GM21423 (cell line): ENCODE results near the gene MCCD1.

ENCODE experiments used
- ATAC-seq: cut with Tn5 transposase; IDR thresholded peaks from one replicate; pipeline ENCODE4 v1.9.1; 2021; ENCODE audit warnings: mild to moderate bottlenecking, moderate library complexity; ENCODE audit not compliant: unreplicated experiment

The MCCD1 gene

DNA sequence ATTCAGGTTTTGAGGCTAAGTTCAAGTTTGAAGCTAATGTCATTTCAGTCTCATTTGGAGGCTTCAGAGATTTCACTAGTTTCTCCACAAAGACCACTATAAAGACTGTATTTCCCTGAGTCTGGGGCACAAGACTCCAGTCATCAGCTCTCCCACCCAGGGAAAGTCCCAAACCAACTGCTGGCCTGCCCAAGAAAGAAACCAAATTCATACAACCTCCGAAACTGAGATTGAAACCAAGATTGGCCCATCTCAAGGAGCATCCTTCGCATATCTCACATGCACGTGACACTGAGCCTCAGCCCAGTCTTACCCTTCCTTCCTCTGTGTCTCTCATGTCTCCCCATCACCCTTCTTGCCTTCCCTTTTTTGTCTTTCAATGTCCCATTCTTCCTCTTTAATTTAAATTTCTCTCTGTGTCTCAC is 39.8 kb downstream of the MCCD1 start:
- peak; percentile 60 for ATAC-seq

GRCh38 chr6:31569861-31570536 is 41.2 kb downstream of the MCCD1 start:
- no peak for ATAC-seq

DNA sequence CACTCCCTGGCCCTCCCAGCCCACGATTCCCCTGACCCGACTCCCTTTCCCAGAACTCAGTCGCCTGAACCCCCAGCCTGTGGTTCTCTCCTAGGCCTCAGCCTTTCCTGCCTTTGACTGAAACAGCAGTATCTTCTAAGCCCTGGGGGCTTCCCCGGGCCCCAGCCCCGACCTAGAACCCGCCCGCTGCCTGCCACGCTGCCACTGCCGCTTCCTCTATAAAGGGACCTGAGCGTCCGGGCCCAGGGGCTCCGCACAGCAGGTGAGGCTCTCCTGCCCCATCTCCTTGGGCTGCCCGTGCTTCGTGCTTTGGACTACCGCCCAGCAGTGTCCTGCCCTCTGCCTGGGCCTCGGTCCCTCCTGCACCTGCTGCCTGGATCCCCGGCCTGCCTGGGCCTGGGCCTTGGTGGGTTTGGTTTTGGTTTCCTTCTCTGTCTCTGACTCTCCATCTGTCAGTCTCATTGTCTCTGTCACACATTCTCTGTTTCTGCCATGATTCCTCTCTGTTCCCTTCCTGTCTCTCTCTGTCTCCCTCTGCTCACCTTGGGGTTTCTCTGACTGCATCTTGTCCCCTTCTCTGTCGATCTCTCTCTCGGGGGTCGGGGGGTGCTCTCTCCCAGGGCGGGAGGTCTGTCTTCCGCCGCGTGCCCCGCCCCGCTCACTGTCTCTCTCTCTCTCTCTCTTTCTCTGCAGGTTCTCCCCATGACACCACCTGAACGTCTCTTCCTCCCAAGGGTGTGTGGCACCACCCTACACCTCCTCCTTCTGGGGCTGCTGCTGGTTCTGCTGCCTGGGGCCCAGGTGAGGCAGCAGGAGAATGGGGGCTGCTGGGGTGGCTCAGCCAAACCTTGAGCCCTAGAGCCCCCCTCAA is 43.5 kb downstream of the MCCD1 start, which contains the start of gene LTA:
LTA (plus strand) TSS at position 249 of the 871 bp plus-strand sequence; CDS start at position 703, 454 bp downstream.
- peak; percentile 36 for ATAC-seq

DNA sequence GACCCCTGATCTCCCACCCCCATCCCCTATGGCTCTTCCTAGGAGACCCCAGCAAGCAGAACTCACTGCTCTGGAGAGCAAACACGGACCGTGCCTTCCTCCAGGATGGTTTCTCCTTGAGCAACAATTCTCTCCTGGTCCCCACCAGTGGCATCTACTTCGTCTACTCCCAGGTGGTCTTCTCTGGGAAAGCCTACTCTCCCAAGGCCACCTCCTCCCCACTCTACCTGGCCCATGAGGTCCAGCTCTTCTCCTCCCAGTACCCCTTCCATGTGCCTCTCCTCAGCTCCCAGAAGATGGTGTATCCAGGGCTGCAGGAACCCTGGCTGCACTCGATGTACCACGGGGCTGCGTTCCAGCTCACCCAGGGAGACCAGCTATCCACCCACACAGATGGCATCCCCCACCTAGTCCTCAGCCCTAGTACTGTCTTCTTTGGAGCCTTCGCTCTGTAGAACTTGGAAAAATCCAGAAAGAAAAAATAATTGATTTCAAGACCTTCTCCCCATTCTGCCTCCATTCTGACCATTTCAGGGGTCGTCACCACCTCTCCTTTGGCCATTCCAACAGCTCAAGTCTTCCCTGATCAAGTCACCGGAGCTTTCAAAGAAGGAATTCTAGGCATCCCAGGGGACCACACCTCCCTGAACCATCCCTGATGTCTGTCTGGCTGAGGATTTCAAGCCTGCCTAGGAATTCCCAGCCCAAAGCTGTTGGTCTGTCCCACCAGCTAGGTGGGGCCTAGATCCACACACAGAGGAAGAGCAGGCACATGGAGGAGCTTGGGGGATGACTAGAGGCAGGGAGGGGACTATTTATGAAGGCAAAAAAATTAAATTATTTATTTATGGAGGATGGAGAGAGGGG is 44.7 kb downstream of the MCCD1 start:
- ATAC-seq, result no peak

GRCh38 chr6:31574106-31575061 is 45.6 kb downstream of the MCCD1 start:
- no peak for ATAC-seq

- ATAC-seq, result no peak
Measured at GRCh38 chr6:31575335-31575901, 46.7 kb downstream of the MCCD1 start, which contains the start of gene TNF. Gene TNF, plus strand, starts transcription at chr6:31575565. Its CDS starts 177 bp downstream, at chr6:31575742.

DNA sequence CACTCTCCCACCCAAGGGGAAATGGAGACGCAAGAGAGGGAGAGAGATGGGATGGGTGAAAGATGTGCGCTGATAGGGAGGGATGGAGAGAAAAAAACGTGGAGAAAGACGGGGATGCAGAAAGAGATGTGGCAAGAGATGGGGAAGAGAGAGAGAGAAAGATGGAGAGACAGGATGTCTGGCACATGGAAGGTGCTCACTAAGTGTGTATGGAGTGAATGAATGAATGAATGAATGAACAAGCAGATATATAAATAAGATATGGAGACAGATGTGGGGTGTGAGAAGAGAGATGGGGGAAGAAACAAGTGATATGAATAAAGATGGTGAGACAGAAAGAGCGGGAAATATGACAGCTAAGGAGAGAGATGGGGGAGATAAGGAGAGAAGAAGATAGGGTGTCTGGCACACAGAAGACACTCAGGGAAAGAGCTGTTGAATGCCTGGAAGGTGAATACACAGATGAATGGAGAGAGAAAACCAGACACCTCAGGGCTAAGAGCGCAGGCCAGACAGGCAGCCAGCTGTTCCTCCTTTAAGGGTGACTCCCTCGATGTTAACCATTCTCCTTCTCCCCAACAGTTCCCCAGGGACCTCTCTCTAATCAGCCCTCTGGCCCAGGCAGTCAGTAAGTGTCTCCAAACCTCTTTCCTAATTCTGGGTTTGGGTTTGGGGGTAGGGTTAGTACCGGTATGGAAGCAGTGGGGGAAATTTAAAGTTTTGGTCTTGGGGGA is 47.4 kb downstream of the MCCD1 start:
- ATAC-seq, result no peak

DNA sequence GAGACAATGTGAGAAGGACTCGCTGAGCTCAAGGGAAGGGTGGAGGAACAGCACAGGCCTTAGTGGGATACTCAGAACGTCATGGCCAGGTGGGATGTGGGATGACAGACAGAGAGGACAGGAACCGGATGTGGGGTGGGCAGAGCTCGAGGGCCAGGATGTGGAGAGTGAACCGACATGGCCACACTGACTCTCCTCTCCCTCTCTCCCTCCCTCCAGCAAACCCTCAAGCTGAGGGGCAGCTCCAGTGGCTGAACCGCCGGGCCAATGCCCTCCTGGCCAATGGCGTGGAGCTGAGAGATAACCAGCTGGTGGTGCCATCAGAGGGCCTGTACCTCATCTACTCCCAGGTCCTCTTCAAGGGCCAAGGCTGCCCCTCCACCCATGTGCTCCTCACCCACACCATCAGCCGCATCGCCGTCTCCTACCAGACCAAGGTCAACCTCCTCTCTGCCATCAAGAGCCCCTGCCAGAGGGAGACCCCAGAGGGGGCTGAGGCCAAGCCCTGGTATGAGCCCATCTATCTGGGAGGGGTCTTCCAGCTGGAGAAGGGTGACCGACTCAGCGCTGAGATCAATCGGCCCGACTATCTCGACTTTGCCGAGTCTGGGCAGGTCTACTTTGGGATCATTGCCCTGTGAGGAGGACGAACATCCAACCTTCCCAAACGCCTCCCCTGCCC is 48.3 kb downstream of the MCCD1 start:
- no peak for ATAC-seq

DNA sequence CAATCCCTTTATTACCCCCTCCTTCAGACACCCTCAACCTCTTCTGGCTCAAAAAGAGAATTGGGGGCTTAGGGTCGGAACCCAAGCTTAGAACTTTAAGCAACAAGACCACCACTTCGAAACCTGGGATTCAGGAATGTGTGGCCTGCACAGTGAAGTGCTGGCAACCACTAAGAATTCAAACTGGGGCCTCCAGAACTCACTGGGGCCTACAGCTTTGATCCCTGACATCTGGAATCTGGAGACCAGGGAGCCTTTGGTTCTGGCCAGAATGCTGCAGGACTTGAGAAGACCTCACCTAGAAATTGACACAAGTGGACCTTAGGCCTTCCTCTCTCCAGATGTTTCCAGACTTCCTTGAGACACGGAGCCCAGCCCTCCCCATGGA is 48.8 kb downstream of the MCCD1 start:
- no peak for ATAC-seq

DNA sequence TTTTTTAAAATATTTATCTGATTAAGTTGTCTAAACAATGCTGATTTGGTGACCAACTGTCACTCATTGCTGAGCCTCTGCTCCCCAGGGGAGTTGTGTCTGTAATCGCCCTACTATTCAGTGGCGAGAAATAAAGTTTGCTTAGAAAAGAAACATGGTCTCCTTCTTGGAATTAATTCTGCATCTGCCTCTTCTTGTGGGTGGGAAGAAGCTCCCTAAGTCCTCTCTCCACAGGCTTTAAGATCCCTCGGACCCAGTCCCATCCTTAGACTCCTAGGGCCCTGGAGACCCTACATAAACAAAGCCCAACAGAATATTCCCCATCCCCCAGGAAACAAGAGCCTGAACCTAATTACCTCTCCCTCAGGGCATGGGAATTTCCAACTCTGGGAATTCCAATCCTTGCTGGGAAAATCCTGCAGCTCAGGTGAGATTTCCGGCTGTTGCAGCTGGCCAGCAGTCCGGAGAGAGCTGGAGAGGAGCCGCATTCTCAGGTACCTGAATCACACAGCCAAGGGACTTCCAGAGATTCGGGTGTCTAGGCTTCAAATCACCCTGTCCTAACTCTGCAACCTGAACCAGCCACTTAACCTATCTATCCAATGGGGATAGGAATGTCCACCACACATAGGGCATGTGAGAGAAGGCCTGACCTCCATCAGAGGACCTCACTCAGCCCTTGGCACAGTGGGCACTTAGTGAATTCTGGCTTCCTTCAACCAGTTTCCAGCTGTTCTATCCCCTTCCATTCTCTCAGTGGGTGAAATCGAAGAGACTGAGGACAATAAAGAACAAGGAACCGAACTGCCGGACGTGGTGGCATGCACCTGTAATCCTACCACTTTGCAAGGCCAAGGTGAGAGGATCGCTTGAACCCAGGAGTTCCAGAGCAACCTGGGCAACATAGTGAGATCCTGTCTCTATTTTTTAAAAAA is 49.7 kb downstream of the MCCD1 start:
- no peak for ATAC-seq

DNA sequence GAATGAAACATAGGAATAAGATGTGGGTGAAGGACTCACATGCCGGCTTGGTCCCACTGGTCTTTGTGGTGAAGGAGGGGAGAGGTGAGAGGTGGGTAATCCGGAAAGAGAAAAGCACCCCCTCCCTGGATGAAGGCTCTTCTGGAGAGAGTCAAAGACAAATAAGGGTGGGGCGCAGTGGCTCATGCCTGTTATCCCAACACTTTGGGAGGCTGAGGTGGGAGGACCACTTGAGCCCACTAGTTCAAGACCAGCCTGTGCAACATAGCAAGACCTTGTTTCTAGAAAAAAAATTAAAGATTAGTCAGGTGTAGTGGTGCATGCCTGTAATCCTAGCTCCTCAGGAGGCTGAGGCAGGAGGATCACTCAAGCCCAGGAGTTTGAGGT is 50.4 kb downstream of the MCCD1 start:
- ATAC-seq, result no peak
